Muscle layer of colon (tissue), 2 donors: ENCODE results near the gene SLC22A1.
"Not testable (repeated sequence)": the region's sequence is repeated elsewhere in the genome, so short reads cannot be mapped to it uniquely, and the experiment has no call there.

Experiments
- H3K27ac ChIP-seq: one replicate; pipeline ENCODE4 v1.7.0; 2013; ENCODE audit warnings: low read depth, mild to moderate bottlenecking, low read length, moderate library complexity
- H3K27me3 ChIP-seq, 2 donors: one replicate each; pipeline ENCODE4 v1.7.0; 2013; ENCODE audit warnings: low read length in 2 of 2, mild to moderate bottlenecking in 2 of 2; ENCODE audit not compliant: insufficient read depth in 2 of 2, control insufficient read depth in 1 of 2
- H3K36me3 ChIP-seq: one replicate; pipeline ENCODE4 v1.7.0; 2013; ENCODE audit warnings: mild to moderate bottlenecking, low read length; ENCODE audit not compliant: insufficient read depth
- H3K4me1 ChIP-seq: one replicate; pipeline ENCODE4 v1.7.0; 2013; ENCODE audit warnings: mild to moderate bottlenecking, low read length; ENCODE audit not compliant: insufficient read depth
- H3K4me3 ChIP-seq, 2 donors: one replicate each; pipeline ENCODE4 v1.7.0; 2013; ENCODE audit warnings: low read length in 2 of 2, low read depth in 1 of 2, mild to moderate bottlenecking in 1 of 2, moderate library complexity in 1 of 2
- H3K9ac ChIP-seq: one replicate; pipeline ENCODE4 v1.7.0; 2013; ENCODE audit warnings: low read length
- H3K9me3 ChIP-seq: one replicate; pipeline ENCODE4 v1.7.0; 2013; ENCODE audit warnings: mild to moderate bottlenecking, low read length
- donor health status: abdominal sarcoma.
- donor health status: Adenocarcinoma of cecum.

Gene SLC22A1

GRCh38 chr6:160127270-160128124, 5.9 kb downstream of the SLC22A1 start:
- Histone ChIP-seq H3K9me3 (no peaks in the 10 kb centered on the region), H3K27ac (no peak overlapping the region), H3K36me3 (no peaks in the 10 kb centered on the region), H3K9ac (no peak overlapping the region), H3K27me3 (no peaks in the 10 kb centered on the region), H3K4me3 (no peak overlapping the region), H3K4me1 (no peaks in the 10 kb centered on the region)

GRCh38 chr6:160128125-160128683, 6.6 kb downstream of the SLC22A1 start:
- Histone ChIP-seq H3K4me1 (no peaks in the 10 kb centered on the region), H3K9me3 (no peaks in the 10 kb centered on the region), H3K27ac (no peak overlapping the region), H3K9ac (no peak overlapping the region), H3K27me3 (no peaks in the 10 kb centered on the region), H3K36me3 (no peaks in the 10 kb centered on the region), H3K4me3 (no peak overlapping the region)

GRCh38 chr6:160128879-160129516, 7.4 kb downstream of the SLC22A1 start:
- Histone ChIP-seq H3K4me3 (no peak overlapping the region), H3K27me3 (no peaks in the 10 kb centered on the region), H3K9me3 (no peaks in the 10 kb centered on the region), H3K36me3 (no peaks in the 10 kb centered on the region), H3K27ac (no peak overlapping the region), H3K9ac (no peak overlapping the region), H3K4me1 (no peaks in the 10 kb centered on the region)

- H3K27me3 ChIP-seq, result no peaks in the 10 kb centered on the region
- no peak overlapping the region for H3K4me3 ChIP-seq
- H3K9ac ChIP-seq, result no peak overlapping the region
- H3K27ac ChIP-seq, result no peak overlapping the region
- H3K36me3 ChIP-seq, result no peaks in the 10 kb centered on the region
- no peaks in the 10 kb centered on the region for H3K9me3 ChIP-seq
- H3K4me1 ChIP-seq, result no peaks in the 10 kb centered on the region
Measured at GRCh38 chr6:160129881-160130615, 8.4 kb downstream of the SLC22A1 start.

GRCh38 chr6:160130729-160131484, 9.3 kb downstream of the SLC22A1 start:
- no peaks in the 10 kb centered on the region for H3K9me3 ChIP-seq
- H3K27ac ChIP-seq, result no peak overlapping the region
- H3K9ac ChIP-seq, result no peak overlapping the region
- no peaks in the 10 kb centered on the region for H3K36me3 ChIP-seq
- no peak overlapping the region for H3K4me3 ChIP-seq
- no peaks in the 10 kb centered on the region for H3K27me3 ChIP-seq
- H3K4me1 ChIP-seq, result no peaks in the 10 kb centered on the region

- H3K4me3 ChIP-seq, result no peak overlapping the region
Measured at GRCh38 chr6:160131636-160132296, 10.2 kb downstream of the SLC22A1 start.

GRCh38 chr6:160132297-160132637, 10.7 kb downstream of the SLC22A1 start:
- H3K27ac ChIP-seq, result no peak overlapping the region
- no peaks in the 10 kb centered on the region for H3K9me3 ChIP-seq
- no peaks in the 10 kb centered on the region for H3K27me3 ChIP-seq
- H3K4me1 ChIP-seq, result no peaks in the 10 kb centered on the region
- no peaks in the 10 kb centered on the region for H3K36me3 ChIP-seq
- H3K9ac ChIP-seq, result no peak overlapping the region
- no peak overlapping the region for H3K4me3 ChIP-seq

More at GRCh38 chr6:160131636-160132296, 10.2 kb downstream of the SLC22A1 start:
- H3K9me3 ChIP-seq, result no peaks in the 10 kb centered on the region
- H3K27me3 ChIP-seq, result no peaks in the 10 kb centered on the region
- no peaks in the 10 kb centered on the region for H3K36me3 ChIP-seq
- no peak overlapping the region for H3K27ac ChIP-seq
- no peaks in the 10 kb centered on the region for H3K4me1 ChIP-seq
- no peak overlapping the region for H3K9ac ChIP-seq

GRCh38 chr6:160132776-160133338, 11.2 kb downstream of the SLC22A1 start:
- Histone ChIP-seq H3K27ac (no peak overlapping the region), H3K4me1 (no peaks in the 10 kb centered on the region), H3K4me3 (no peak overlapping the region), H3K9ac (no peak overlapping the region), H3K9me3 (no peaks in the 10 kb centered on the region), H3K36me3 (no peaks in the 10 kb centered on the region), H3K27me3 (no peaks in the 10 kb centered on the region)

GRCh38 chr6:160133441-160134336, 12.1 kb downstream of the SLC22A1 start:
- no peaks in the 10 kb centered on the region for H3K9me3 ChIP-seq
- no peak overlapping the region for H3K4me3 ChIP-seq
- no peak overlapping the region for H3K9ac ChIP-seq
- peaks cover 5% of the 10 kb centered on the region for H3K4me1 ChIP-seq
- no peaks in the 10 kb centered on the region for H3K36me3 ChIP-seq
- H3K27ac ChIP-seq, result no peak overlapping the region
- no peaks in the 10 kb centered on the region for H3K27me3 ChIP-seq

- H3K9me3 ChIP-seq, H3K4me3 ChIP-seq, H3K36me3 ChIP-seq, H3K27me3 ChIP-seq, H3K9ac ChIP-seq, H3K27ac ChIP-seq: not testable (repeated sequence)
- H3K4me1 ChIP-seq, result peaks cover 11% of the 10 kb centered on the region
Measured at GRCh38 chr6:160134337-160134751, 12.7 kb downstream of the SLC22A1 start.
